GM18858 (cell line): Measurements from ENCODE around the gene TENM3.

Experiments used
- ATAC-seq: cut with Tn5 transposase; IDR thresholded peaks from one replicate; pipeline ENCODE4 v1.9.1; 2021; ENCODE audit not compliant: unreplicated experiment

Gene TENM3

DNA sequence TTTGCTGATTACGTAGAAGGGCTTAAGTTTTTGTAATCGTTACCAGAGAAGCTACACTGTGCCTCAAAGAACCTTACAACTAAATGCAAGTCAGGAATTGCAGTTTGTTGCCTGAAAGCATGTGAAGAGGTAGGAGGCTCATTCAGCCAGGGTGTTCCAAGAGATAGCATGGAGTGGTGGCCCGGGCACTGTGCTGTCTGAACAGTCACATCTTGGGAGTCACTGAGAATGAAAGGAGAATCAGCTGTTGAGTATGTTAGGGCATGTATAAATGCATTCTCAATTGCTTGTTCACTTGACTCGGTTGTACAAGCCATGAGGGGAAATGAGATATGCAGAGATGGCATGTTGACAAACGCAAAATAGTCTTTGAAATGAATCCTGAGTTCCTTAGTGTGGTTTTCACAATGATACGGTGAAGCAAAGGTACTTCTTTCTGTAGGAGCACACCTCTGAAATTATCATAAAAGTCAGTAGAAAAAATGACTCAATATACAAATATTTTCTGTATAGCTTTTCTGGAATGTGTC is 513.0 kb downstream of the TENM3 start:
- no peak for ATAC-seq

DNA sequence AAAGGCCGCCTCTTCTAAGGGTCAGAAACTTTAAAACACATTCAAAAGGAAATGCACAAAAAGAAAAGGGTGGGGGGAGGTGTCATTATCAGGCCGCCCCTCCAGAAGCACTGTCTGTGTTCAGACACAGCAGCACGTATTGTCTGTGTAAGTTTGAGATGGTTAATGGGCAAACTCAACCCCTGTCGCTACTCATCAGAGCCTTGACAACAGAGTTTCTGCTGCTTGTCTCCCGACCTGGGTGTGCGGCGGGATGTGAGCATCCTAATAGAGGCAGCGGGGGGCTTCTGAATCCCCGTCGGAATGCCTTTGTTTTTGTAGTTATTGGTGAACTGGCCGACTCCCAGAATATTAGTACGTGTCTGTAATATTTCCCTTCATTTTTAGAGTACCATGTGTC is 515.1 kb downstream of the TENM3 start:
- ATAC-seq, result no peak

- ATAC-seq, result no peak
Observed at GRCh38 chr4:182760551-182761043, 517.4 kb downstream of the TENM3 start.

- ATAC-seq, result no peak
Observed at GRCh38 chr4:182764137-182764536, 520.9 kb downstream of the TENM3 start.

GRCh38 chr4:182764642-182765041 is 521.4 kb downstream of the TENM3 start:
- ATAC-seq, result no peak

DNA sequence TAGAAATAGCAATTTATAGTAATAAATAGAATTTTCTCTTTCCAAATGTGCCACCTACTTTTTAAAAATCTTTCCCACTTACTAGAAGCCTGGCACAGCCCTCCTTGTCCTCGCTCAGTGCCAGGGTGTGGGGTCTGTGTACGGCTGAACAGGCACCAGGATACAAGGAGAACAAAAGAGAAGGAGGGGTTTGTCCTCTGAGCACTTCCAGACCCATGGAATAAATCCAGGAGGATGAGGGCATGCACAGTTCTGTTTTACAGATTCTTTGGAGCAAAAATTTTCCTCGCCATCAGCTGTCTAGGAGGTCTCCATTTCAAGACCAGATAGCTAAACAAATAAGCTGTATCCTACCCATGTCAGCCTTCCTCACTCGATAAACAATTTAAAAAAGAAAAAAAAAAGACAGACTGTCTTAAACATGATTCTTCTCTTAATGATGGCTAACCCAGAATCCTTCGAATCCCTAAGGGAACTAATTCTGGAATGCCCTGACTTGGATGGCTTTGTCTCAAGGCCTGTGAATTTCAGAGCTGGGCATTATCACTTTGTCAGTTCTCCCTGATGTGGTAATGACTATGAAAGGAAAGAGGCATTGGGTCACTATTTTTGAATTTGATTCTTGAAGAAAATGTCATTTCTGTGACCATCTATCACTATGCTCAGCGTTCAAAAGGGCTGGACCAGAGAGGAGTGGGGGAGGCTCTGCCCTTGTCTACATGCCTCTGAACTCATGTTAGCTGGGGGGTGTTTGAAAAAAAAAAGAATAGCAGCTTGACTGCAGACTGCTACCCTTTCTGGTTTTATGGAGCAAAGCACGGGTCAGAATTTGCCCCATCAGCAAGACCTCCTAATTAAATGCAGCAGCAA is 523.0 kb downstream of the TENM3 start:
- no peak for ATAC-seq

GRCh38 chr4:182766857-182767250 is 523.7 kb downstream of the TENM3 start:
- ATAC-seq, result no peak

- ATAC-seq, result no peak
Observed at GRCh38 chr4:182768838-182769237, 525.6 kb downstream of the TENM3 start.

DNA sequence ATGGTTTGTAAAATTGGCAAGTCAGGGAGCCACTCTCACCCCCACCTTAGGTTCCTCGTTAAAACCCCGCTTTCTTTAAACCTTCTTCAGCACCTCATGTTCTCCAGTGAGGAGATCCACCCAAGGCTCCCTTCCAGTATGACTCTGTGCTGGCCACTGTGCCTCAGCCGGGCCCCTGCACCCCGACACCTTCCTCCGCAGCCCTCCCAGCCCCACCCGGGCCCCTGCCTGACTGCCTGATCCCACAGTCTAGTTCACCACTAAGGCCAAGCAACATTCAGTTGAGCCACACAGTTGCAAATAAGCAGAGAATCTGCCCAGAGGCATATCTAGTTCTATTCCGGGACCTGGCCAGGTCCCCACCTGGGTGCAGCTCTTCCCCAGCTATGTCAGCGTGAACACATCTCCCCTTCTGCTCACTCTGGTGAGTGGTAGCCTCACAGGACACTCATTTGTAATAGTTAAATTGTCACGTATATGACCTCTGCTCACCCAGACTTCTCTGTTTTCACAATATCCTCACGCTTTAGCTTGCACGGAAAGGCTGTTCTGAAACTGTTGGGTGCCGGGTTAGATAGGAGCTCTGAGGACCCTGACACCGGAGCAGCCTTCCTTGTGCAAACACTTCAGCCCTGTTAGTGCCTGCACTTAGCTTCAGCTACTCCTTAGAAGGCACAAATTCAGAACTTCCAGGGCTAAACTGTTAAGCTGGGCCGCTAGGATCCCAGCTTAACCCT is 527.2 kb downstream of the TENM3 start:
- no peak for ATAC-seq

GRCh38 chr4:182770996-182771514 is 527.9 kb downstream of the TENM3 start:
- no peak for ATAC-seq

GRCh38 chr4:182775075-182775474 is 531.9 kb downstream of the TENM3 start:
- ATAC-seq, result no peak

- no peak for ATAC-seq
Observed at GRCh38 chr4:182776376-182777105, 533.3 kb downstream of the TENM3 start.

DNA sequence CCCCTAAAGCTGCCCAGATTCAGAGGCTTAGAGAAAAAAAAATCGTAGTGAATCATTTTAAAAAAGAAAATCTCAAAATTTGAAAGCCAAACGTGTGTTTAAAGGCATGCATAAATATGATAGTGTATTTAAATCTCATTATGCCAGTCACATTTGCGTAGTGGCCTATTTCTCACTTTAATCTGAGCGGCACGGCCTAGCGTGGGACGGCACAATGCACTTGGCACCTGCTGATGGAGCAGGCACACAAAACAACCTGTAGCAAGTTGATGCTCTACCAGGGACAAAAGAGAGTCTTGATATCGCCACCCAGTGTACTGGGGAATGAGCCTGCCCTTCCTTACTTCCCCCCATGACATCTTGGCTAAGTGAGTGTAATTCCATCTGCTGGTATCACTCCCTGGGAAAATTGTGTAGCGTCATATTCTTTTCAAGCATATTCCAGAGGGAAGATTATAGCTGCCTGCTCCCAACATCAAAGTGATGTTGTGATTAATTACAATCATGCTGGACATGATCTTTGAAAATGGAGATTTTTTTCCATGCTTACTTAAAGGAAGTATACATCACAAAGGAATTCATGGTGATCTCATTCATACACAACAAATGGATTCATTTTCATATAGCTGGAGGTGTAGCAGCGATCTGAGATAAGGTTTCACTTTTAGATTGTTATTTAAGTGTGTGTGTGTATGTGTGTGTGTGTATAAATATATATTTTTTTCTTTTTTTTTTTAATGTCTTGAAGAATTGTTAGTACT is 535.2 kb downstream of the TENM3 start:
- no peak for ATAC-seq

- no peak for ATAC-seq
Observed at GRCh38 chr4:182786991-182787390, 543.8 kb downstream of the TENM3 start.

GRCh38 chr4:182788201-182788600 is 545.0 kb downstream of the TENM3 start:
- no peak for ATAC-seq

DNA sequence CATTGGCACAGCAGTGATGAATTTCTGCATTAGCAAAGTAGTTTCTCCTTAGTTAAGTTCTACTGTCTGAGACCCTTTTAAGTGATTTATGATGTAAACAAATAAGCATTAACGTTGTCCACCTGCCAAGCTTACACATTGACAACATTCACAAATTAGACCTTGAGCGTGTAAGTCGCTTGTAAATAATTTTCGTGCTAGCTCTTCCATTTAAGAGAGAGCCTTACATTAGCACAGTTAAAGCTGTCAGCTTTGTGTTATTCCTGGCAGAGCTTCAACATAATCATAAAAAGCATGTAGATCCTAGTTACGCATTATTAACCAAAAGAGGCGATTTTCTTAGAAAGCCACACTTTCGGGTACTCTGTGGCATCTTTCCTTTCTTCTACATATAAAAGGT is 546.3 kb downstream of the TENM3 start:
- ATAC-seq, result no peak

DNA sequence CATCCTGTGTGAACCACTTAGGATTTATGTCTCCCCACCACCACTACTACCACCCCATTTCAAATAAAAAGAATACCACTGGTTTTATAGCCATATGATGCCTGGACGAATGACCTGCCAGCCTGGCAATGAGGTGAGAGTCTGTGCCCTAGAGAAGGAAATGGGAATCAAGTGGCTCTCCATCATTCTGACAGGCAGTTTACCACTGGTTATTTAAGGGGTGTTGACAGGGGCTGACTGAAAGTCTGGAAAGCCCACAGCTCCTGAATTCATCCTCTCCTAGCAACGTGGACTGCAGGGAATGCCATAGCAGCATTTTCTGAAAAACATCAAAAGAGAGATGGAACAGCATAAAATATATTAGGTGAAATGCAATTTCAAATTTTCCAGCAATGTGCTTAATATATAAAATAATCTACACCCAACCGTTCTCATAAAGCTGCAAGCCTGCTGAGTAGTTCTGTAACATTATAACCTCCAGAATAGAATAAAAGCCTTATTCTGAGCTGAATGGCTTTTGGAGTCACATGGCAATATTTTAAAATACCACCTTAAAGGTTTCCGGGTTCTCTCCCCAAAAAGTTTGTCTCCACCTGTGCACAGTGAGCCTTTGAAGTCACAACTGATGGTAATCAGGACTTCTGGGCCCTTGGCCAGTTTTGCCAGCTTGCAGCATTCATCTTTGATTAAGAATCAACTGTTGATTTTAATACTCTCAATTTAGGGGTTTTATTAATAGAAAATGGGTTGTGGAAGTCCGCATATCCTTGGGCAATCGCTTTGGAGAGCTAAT is 552.4 kb downstream of the TENM3 start:
- no peak for ATAC-seq

GRCh38 chr4:182799515-182800215 is 556.5 kb downstream of the TENM3 start:
- ATAC-seq, result no peak

DNA sequence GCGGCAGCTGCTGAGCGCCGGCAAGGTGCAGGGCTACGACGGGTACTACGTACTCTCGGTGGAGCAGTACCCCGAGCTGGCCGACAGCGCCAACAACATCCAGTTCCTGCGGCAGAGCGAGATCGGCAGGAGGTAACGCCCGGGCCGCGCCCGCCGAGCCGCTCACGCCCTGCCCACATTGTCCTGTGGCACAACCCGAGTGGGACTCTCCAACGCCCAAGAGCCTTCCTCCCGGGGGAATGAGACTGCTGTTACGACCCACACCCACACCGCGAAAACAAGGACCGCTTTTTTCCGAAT is 557.0 kb downstream of the TENM3 start:
- no peak for ATAC-seq
